H9 (cell line): ENCODE results near the gene ANKZF1. TPM values are rescaled to one million over a fixed set of nuclear protein-coding genes. Genes with fewer than 3 reads are reported as not detected.

ENCODE experiments used
- DNase-seq: peaks from one replicate; pipeline ENCODE4 v3.0.0-alpha.2; 2017
- H2AFZ ChIP-seq: one replicate; pipeline ENCODE4 v1.6.1; 2013; ENCODE audit warnings: mild to moderate bottlenecking, low read length, control low read depth, moderate library complexity
- H2AK5ac ChIP-seq: 2 replicates; pipeline ENCODE4 v1.6.1; 2013; ENCODE audit warnings: low read length, control low read depth, mixed read lengths; ENCODE audit not compliant: insufficient read length
- H2BK120ac ChIP-seq: one replicate; pipeline ENCODE4 v1.6.1; 2013; ENCODE audit warnings: low read depth, mild to moderate bottlenecking, low read length, control low read depth, inconsistent platforms; ENCODE audit not compliant: poor library complexity, severe bottlenecking
- H2BK12ac ChIP-seq: 2 replicates; pipeline ENCODE4 v1.6.1; 2013; ENCODE audit warnings: low read length, control low read depth, mixed read lengths, low read depth; ENCODE audit not compliant: insufficient read length
- H2BK15ac ChIP-seq: 2 replicates; pipeline ENCODE4 v1.6.1; 2013; ENCODE audit warnings: low read depth, low read length, control low read depth
- H2BK20ac ChIP-seq: one replicate; pipeline ENCODE4 v1.6.1; 2013; ENCODE audit warnings: low read depth, mild to moderate bottlenecking, low read length, control low read depth, inconsistent platforms; ENCODE audit not compliant: poor library complexity, severe bottlenecking
- H2BK5ac ChIP-seq: 2 replicates; pipeline ENCODE4 v1.6.1; 2013; ENCODE audit warnings: low read length, control low read depth, mixed read lengths; ENCODE audit not compliant: insufficient read length
- H3K14ac ChIP-seq: 2 replicates; pipeline ENCODE4 v1.6.1; 2013; ENCODE audit warnings: low read length, control low read depth; ENCODE audit not compliant: insufficient read depth
- H3K18ac ChIP-seq: 2 replicates; pipeline ENCODE4 v1.6.1; 2013; ENCODE audit warnings: low read depth, mild to moderate bottlenecking, mixed read lengths, low read length, control low read depth; ENCODE audit not compliant: insufficient read length
- H3K23ac ChIP-seq: 2 replicates; pipeline ENCODE4 v1.6.1; 2013; ENCODE audit warnings: low read length, control low read depth, mixed read lengths, low read depth; ENCODE audit not compliant: insufficient read length
- H3K23me2 ChIP-seq: 2 replicates; pipeline ENCODE4 v1.6.1; 2013; ENCODE audit warnings: low read depth, mild to moderate bottlenecking, mixed read lengths, low read length, control low read depth; ENCODE audit not compliant: insufficient read length, poor library complexity, severe bottlenecking
- H3K27ac ChIP-seq: 2 replicates; pipeline ENCODE4 v1.5.1; 2013; ENCODE audit warnings: low read length, control low read depth, mixed read lengths, low read depth; ENCODE audit not compliant: insufficient read length
- H3K27me3 ChIP-seq: 2 replicates; pipeline ENCODE4 v1.6.1; 2013; ENCODE audit warnings: low read length, control low read depth, inconsistent platforms; ENCODE audit not compliant: insufficient read depth
- H3K4ac ChIP-seq: 2 replicates; pipeline ENCODE4 v1.6.1; 2013; ENCODE audit warnings: low read depth, mild to moderate bottlenecking, control low read depth, inconsistent platforms, low read length, moderate library complexity
- H3K4me1 ChIP-seq: 2 replicates; pipeline ENCODE4 v1.6.1; 2013; ENCODE audit warnings: low read length, control low read depth, inconsistent platforms; ENCODE audit not compliant: insufficient read depth
- H3K4me2 ChIP-seq: 2 replicates; pipeline ENCODE4 v1.6.1; 2013; ENCODE audit warnings: low read length, control low read depth, mixed read lengths; ENCODE audit not compliant: insufficient read length, insufficient read depth
- H3K56ac ChIP-seq: 2 replicates; pipeline ENCODE4 v1.6.1; 2013; ENCODE audit warnings: low read depth, mild to moderate bottlenecking, mixed read lengths, low read length, control low read depth; ENCODE audit not compliant: insufficient read length
- H3K79me1 ChIP-seq: 2 replicates; pipeline ENCODE4 v1.6.1; 2013; ENCODE audit warnings: low read depth, mild to moderate bottlenecking, moderate library complexity, low read length, control low read depth, inconsistent platforms; ENCODE audit not compliant: insufficient read depth, poor library complexity, severe bottlenecking
- H3K79me2 ChIP-seq: 2 replicates; pipeline ENCODE4 v1.6.1; 2013; ENCODE audit warnings: low read length, control low read depth, inconsistent platforms; ENCODE audit not compliant: insufficient read depth
- H3K9ac ChIP-seq: 2 replicates; pipeline ENCODE4 v1.6.1; 2013; ENCODE audit warnings: low read length, control low read depth, mixed read lengths; ENCODE audit not compliant: insufficient read length; ENCODE audit errors: extremely low read depth
- H3K9me3 ChIP-seq: one replicate; pipeline ENCODE4 v1.6.1; 2013; ENCODE audit warnings: low read depth, low read length, inconsistent platforms; ENCODE audit not compliant: control insufficient read depth
- H3T11ph ChIP-seq: one replicate; pipeline ENCODE4 v1.6.1; 2013; ENCODE audit warnings: mild to moderate bottlenecking, low read length, control low read depth, inconsistent platforms
- H4K20me1 ChIP-seq: one replicate; pipeline ENCODE4 v1.6.1; 2013; ENCODE audit not compliant: control insufficient read depth, insufficient read length, insufficient read depth
- H4K5ac ChIP-seq: 2 replicates; pipeline ENCODE4 v1.6.1; 2013; ENCODE audit warnings: low read depth, mild to moderate bottlenecking, mixed read lengths, low read length, control low read depth; ENCODE audit not compliant: insufficient read length
- H4K8ac ChIP-seq: replicated peaks from 2 replicates; pipeline ENCODE4 v1.6.1; 2013; ENCODE audit warnings: low read length, control low read depth, mixed read lengths, low read depth; ENCODE audit not compliant: insufficient read length
- H4K91ac ChIP-seq: 2 replicates; pipeline ENCODE4 v1.6.1; 2013; ENCODE audit warnings: low read depth, mild to moderate bottlenecking, moderate library complexity, mixed read lengths, low read length, control low read depth; ENCODE audit not compliant: insufficient read length
- H3K27ac Mint-ChIP-seq, 3 experiments: 2 replicates in 2 of 3; 3 replicates in 1 of 3; pipeline ENCODE4 v1.8.0; 2020 to 2021; ENCODE audit warnings: mixed read lengths in 3 of 3, mild to moderate bottlenecking in 1 of 3, moderate library complexity in 1 of 3
- H3K27me3 Mint-ChIP-seq: 2 replicates; pipeline ENCODE4 v1.8.0; 2021; ENCODE audit warnings: low read depth, mild to moderate bottlenecking, moderate library complexity, mixed read lengths
- H3K36me3 Mint-ChIP-seq, 3 experiments: 2 replicates in 2 of 3; 3 replicates in 1 of 3; pipeline ENCODE4 v1.8.0; 2020 to 2021; ENCODE audit warnings: low read depth in 3 of 3, mixed read lengths in 3 of 3; ENCODE audit not compliant: insufficient read depth in 1 of 3
- H3K4me1 Mint-ChIP-seq, 2 experiments: 2 replicates each; pipeline ENCODE4 v1.8.0; 2020; ENCODE audit warnings: mixed read lengths in 2 of 2
- H3K4me3 Mint-ChIP-seq, 2 experiments: 2 replicates in 1 of 2; 3 replicates in 1 of 2; pipeline ENCODE4 v1.8.0; 2020 to 2021; ENCODE audit warnings: mild to moderate bottlenecking in 2 of 2, mixed read lengths in 2 of 2, moderate library complexity in 1 of 2
- H3K9me3 Mint-ChIP-seq, 2 experiments: 2 replicates in 1 of 2; 3 replicates in 1 of 2; pipeline ENCODE4 v1.8.0; 2020; ENCODE audit warnings: mild to moderate bottlenecking in 2 of 2, mixed read lengths in 2 of 2, moderate library complexity in 1 of 2
- CTCF ChIP-seq: fragments of 200-600 bp; sonication (generic); conservative IDR thresholded peaks from 3 replicates; pipeline ENCODE4 v1.8.0; 2021; ENCODE audit warnings: antibody characterized with exemption, mild to moderate bottlenecking
- WGBS: extraction: QIAGEN DNeasy Blood & Tissue Kit; methylation state at CpG from one replicate; pipeline ENCODE4 v1.1.7; 2013; ENCODE audit warnings: missing lambda C conversion rate, low lambda C conversion rate, mixed read lengths; ENCODE audit not compliant: insufficient read length; ENCODE audit errors: extremely low coverage; 5-methylcytosine and 5-hydroxymethylcytosine counted together
- total RNA-seq: library from RNA; stranded (reverse); gene quantifications from 2 replicates; pipeline ENCODE4 v1.2.1, GENCODE V29; 2021

Gene ANKZF1
- total RNA-seq, 1 experiment from 2014 or later = 55.4 TPM

DNA sequence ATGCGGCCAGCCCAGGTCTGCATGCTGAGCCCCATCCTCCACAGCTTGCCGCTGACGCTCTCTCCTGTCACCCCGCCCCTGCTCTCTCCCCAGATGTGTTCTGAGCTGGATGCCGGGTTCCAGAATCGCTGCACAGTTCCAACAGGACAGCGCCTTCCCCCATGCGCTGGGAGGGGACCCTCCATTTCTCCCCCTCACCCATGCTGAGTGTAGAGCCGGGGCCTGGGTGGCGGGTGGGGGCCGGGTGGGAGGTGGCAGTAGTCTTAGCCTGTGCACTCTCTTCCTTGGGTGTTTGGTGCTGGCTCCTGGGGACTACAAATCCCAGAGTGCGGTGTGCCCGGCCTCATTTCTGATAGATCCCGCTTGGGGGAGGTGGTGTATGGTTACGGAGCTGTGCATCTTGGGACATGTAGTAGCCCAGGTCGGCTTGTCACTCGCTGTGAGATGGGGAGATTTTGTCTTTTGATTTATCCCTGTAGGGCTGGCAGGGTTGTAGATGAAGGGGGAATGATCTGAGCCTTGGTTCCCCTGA lies 56.4 kb downstream of the ANKZF1 start:
- Mint-ChIP-seq H3K36me3 (peaks cover 3 to 26% (median 16%) of the 10 kb centered on the region in 3 experiments; a peak in 6 of 7 replicates), H3K27ac (peak overlapping the region; percentile 14 to 78 (median 46); a peak in 3 of 7 replicates), H3K4me1 (peaks cover 7 to 12% of the 10 kb centered on the region in 2 experiments), H3K4me3 (peak overlapping the region in 1 of 2 experiments; percentile 20; a peak in 2 of 5 replicates), H3K9me3 (no peaks in the 10 kb centered on the region), H3K27me3 (peaks cover under 1% of the 10 kb centered on the region; the same call in 1 of the 2 replicates)
- Histone ChIP-seq H2BK20ac (no peak overlapping the region), H3K18ac (no peak overlapping the region), H3K79me1 (no peaks in the 10 kb centered on the region), H3K23me2 (no peaks in the 10 kb centered on the region), H3K9me3 (no peaks in the 10 kb centered on the region), H2BK15ac (no peak overlapping the region), H3K27ac (no peak overlapping the region), H3K56ac (no peak overlapping the region), H3K27me3 (no peaks in the 10 kb centered on the region), H4K91ac (no peak overlapping the region), H3T11ph (no peak overlapping the region), H3K4me2 (no peak overlapping the region), H3K4me1 (no peaks in the 10 kb centered on the region; the same call in 1 of the 2 replicates), H2BK120ac (no peak overlapping the region), H4K8ac (no peak overlapping the region), H3K79me2 (no peaks in the 10 kb centered on the region), H3K9ac (no peak overlapping the region), H3K14ac (no peak overlapping the region), H2AFZ (no peak overlapping the region), H3K4ac (no peak overlapping the region), H3K23ac (no peak overlapping the region), H4K20me1 (no peaks in the 10 kb centered on the region), H2BK5ac (no peak overlapping the region), H2BK12ac (no peak overlapping the region), H2AK5ac (no peak overlapping the region), H4K5ac (no peak overlapping the region)
- no CpG with 5 or more reads among the region's 17 CpGs for WGBS
- no peak for TF ChIP-seq CTCF
- DNase-seq = peak; percentile 88

Other genes starting within 250 kb of the ANKZF1 start
- gene FEV, start 244.6 kb upstream of the ANKZF1 start, total RNA-seq = not detected in 2 replicates
- gene CRYBA2, start 236.4 kb upstream of the ANKZF1 start, total RNA-seq = not detected in 2 replicates
- 0.18 and 0.20 TPM in 2 replicates for gene CFAP65, start 188.3 kb upstream of the ANKZF1 start, total RNA-seq
- gene IHH, start 168.9 kb upstream of the ANKZF1 start, total RNA-seq = 0.11 TPM in 1 of 2 replicates, not detected in the other
- 19.7 and 20.8 TPM in 2 replicates for gene NHEJ1, start 69.0 kb upstream of the ANKZF1 start, total RNA-seq
- gene SLC23A3, start 59.8 kb upstream of the ANKZF1 start, total RNA-seq = 1.2 and 1.9 TPM in 2 replicates
- gene CNPPD1, start 52.9 kb upstream of the ANKZF1 start, total RNA-seq = 33.0 and 36.4 TPM in 2 replicates
- gene RETREG2, start 51.5 kb upstream of the ANKZF1 start, total RNA-seq = 46.7 and 48.0 TPM in 2 replicates
- 15.9 and 16.4 TPM in 2 replicates for gene ZFAND2B, start 23.0 kb upstream of the ANKZF1 start, total RNA-seq
- gene ABCB6, start 10.8 kb upstream of the ANKZF1 start, total RNA-seq = 44.6 and 46.4 TPM in 2 replicates
- 46.4 and 52.2 TPM in 2 replicates for gene ATG9A, start 170 bp upstream of the ANKZF1 start, total RNA-seq
- gene GLB1L, start 15.6 kb downstream of the ANKZF1 start, total RNA-seq = 5.8 and 6.5 TPM in 2 replicates
- 21.6 and 22.4 TPM in 2 replicates for gene STK16, start 15.7 kb downstream of the ANKZF1 start, total RNA-seq
- not detected in 2 replicates for gene TUBA4B, start 23.4 kb downstream of the ANKZF1 start, total RNA-seq
- 25.5 and 27.2 TPM in 2 replicates for gene TUBA4A, start 24.1 kb downstream of the ANKZF1 start, total RNA-seq
- 32.0 and 34.1 TPM in 2 replicates for gene DNAJB2, start 49.6 kb downstream of the ANKZF1 start, total RNA-seq
- gene PTPRN, start 79.6 kb downstream of the ANKZF1 start, total RNA-seq = 6.3 and 6.5 TPM in 2 replicates
- gene RESP18, start 102.9 kb downstream of the ANKZF1 start, total RNA-seq = not detected in 2 replicates
- 60.9 and 63.5 TPM in 2 replicates for gene DNPEP, start 158.1 kb downstream of the ANKZF1 start, total RNA-seq
- 3.0 and 4.6 TPM in 2 replicates for gene DES, start 188.6 kb downstream of the ANKZF1 start, total RNA-seq
- gene SPEG, start 205.0 kb downstream of the ANKZF1 start, total RNA-seq = 23.7 and 25.2 TPM in 2 replicates